IMR-90 (cell line): ENCODE results near the gene MED23. TPM values are rescaled to one million over a fixed set of nuclear protein-coding genes. Genes with fewer than 3 reads are reported as not detected.

Experiments
- ATAC-seq: fragments of 200-7000 bp; cut with Tn5 transposase; 2 replicates; pipeline ENCODE4 v1.9.1; 2020; ENCODE audit warnings: low read depth, mild to moderate bottlenecking, moderate library complexity
- BruUV-seq: library from RNA; stranded (reverse); fragments of 400-500 nt; replicated peaks from 2 replicates; lab custom pipeline; 2021; lab: Mats Ljungman, UMichigan
- CTCF ChIA-PET: fragments of 300-600 bp; formaldehyde crosslinking; extraction: SDS; loops from one replicate; lab custom pipeline; 2021; ENCODE audit warnings: antibody characterized with exemption; lab: Yijun Ruan, JAX
- POLR2A ChIA-PET: fragments of 300-600 bp; sonication (Branson Sonifier 250); formaldehyde crosslinking; loops from one replicate; lab custom pipeline; 2022; ENCODE audit warnings: antibody characterized with exemption; ENCODE audit not compliant: unreplicated experiment; lab: Charles Lee
- DNase-seq: peaks from one replicate; pipeline ENCODE4 v3.0.0; 2013
- H2AFZ ChIP-seq: replicated peaks from 2 replicates; pipeline ENCODE3; 2013; ENCODE audit warnings: low read length, mild to moderate bottlenecking; ENCODE audit not compliant: poor library complexity
- H2AK5ac ChIP-seq: 2 replicates; pipeline ENCODE4 v1.6.1; 2013; ENCODE audit warnings: low read depth, low read length, inconsistent platforms
- H2AK9ac ChIP-seq: replicated peaks from 2 replicates; pipeline ENCODE3; 2013; ENCODE audit warnings: mild to moderate bottlenecking, low read depth, low read length, moderate library complexity; ENCODE audit not compliant: poor library complexity
- H2BK120ac ChIP-seq: 2 replicates; pipeline ENCODE4 v1.6.1; 2013; ENCODE audit warnings: low read depth, low read length, inconsistent platforms
- H2BK15ac ChIP-seq: 3 replicates; pipeline ENCODE4 v1.6.1; 2013; ENCODE audit warnings: low read depth, low read length, inconsistent platforms
- H2BK20ac ChIP-seq: 2 replicates; pipeline ENCODE4 v1.6.1; 2013; ENCODE audit warnings: low read depth, mild to moderate bottlenecking, inconsistent platforms, low read length, moderate library complexity
- H2BK5ac ChIP-seq: 2 replicates; pipeline ENCODE4 v1.6.1; 2013; ENCODE audit warnings: mild to moderate bottlenecking, low read depth, low read length, inconsistent platforms; ENCODE audit not compliant: poor library complexity, severe bottlenecking
- H3K14ac ChIP-seq: replicated peaks from 2 replicates; pipeline ENCODE4 v1.6.1; 2013; ENCODE audit warnings: low read depth, low read length, inconsistent platforms
- H3K18ac ChIP-seq: 2 replicates; pipeline ENCODE4 v1.6.1; 2013; ENCODE audit warnings: low read depth, low read length, control low read depth
- H3K23ac ChIP-seq: 2 replicates; pipeline ENCODE4 v1.6.1; 2013; ENCODE audit warnings: low read depth, low read length, inconsistent platforms
- H3K27ac ChIP-seq: 2 replicates; pipeline ENCODE4 v1.5.1; 2013; ENCODE audit warnings: mild to moderate bottlenecking, control low read depth, low read length; ENCODE audit not compliant: insufficient read depth
- H3K27me3 ChIP-seq: 2 replicates; pipeline ENCODE4 v1.6.1; 2013; ENCODE audit warnings: low read length; ENCODE audit not compliant: control insufficient read depth, insufficient read depth
- H3K36me3 ChIP-seq: 2 replicates; pipeline ENCODE4 v1.6.1; 2013; ENCODE audit warnings: low read length, mixed read lengths; ENCODE audit not compliant: control insufficient read depth, insufficient read depth
- H3K4ac ChIP-seq: 2 replicates; pipeline ENCODE4 v1.6.1; 2013; ENCODE audit warnings: low read depth, low read length, inconsistent platforms
- H3K4me1 ChIP-seq: 2 replicates; pipeline ENCODE4 v1.6.1; 2013; ENCODE audit warnings: low read length, mixed read lengths; ENCODE audit not compliant: control insufficient read depth, insufficient read depth
- H3K4me2 ChIP-seq: 2 replicates; pipeline ENCODE4 v1.6.1; 2013; ENCODE audit warnings: low read depth, mild to moderate bottlenecking, control low read depth, low read length, moderate library complexity
- H3K4me3 ChIP-seq: 2 replicates; pipeline ENCODE4 v1.5.1; 2013; ENCODE audit warnings: low read depth, mild to moderate bottlenecking, control low read depth, low read length, moderate library complexity; ENCODE audit not compliant: insufficient read depth
- H3K56ac ChIP-seq: 2 replicates; pipeline ENCODE4 v1.6.1; 2013; ENCODE audit warnings: low read length, inconsistent platforms; ENCODE audit not compliant: insufficient read depth; ENCODE audit errors: extremely low read depth
- H3K79me1 ChIP-seq, 2 experiments: 2 replicates each; pipeline ENCODE4 v1.6.1; 2013; ENCODE audit warnings: low read length in 2 of 2, inconsistent platforms in 1 of 2, low read depth in 1 of 2
- H3K9ac ChIP-seq: 2 replicates; pipeline ENCODE4 v1.6.1; 2013; ENCODE audit warnings: low read depth, low read length, control low read depth
- H3K9me1 ChIP-seq: 2 replicates; pipeline ENCODE4 v1.6.1; 2013; ENCODE audit warnings: low read length, inconsistent platforms; ENCODE audit not compliant: insufficient read depth
- H3K9me3 ChIP-seq: 2 replicates; pipeline ENCODE4 v1.6.1; 2013; ENCODE audit warnings: low read length; ENCODE audit not compliant: control insufficient read depth, insufficient read depth
- H4K20me1 ChIP-seq: 2 replicates; pipeline ENCODE4 v1.6.1; 2013; ENCODE audit warnings: low read length, inconsistent platforms; ENCODE audit not compliant: insufficient read depth
- H4K5ac ChIP-seq: 2 replicates; pipeline ENCODE4 v1.6.1; 2013; ENCODE audit warnings: mild to moderate bottlenecking, low read depth, low read length, control low read depth
- H4K8ac ChIP-seq, 2 experiments: 2 replicates each; pipeline ENCODE4 v1.6.1; 2013; ENCODE audit warnings: low read depth in 2 of 2, low read length in 2 of 2, control low read depth in 1 of 2, inconsistent platforms in 1 of 2
- H4K91ac ChIP-seq: 2 replicates; pipeline ENCODE4 v1.6.1; 2013; ENCODE audit warnings: low read depth, low read length, inconsistent platforms; ENCODE audit not compliant: insufficient read depth
- BHLHE40 ChIP-seq: fragments of 150-350 bp; IDR thresholded peaks from 2 replicates; pipeline ENCODE4 v1.6.1; 2016; ENCODE audit warnings: mild to moderate bottlenecking, low read depth, low read length
- CEBPB ChIP-seq: IDR thresholded peaks from 2 replicates; pipeline ENCODE4 v1.6.1; 2012; ENCODE audit warnings: low read depth, low read length, improper control_type of control experiment
- CHD1 ChIP-seq: IDR thresholded peaks from 2 replicates; pipeline ENCODE4 v1.6.1; 2012; ENCODE audit warnings: low read depth, low read length, improper control_type of control experiment
- CTCF ChIP-seq: conservative IDR thresholded peaks from 2 replicates; pipeline ENCODE4 v1.5.1; 2012; ENCODE audit warnings: mild to moderate bottlenecking, low read depth, low read length, improper control_type of control experiment
- ELK1 ChIP-seq: fragments of 150-350 bp; IDR thresholded peaks from 2 replicates; pipeline ENCODE4 v1.6.1; 2016; ENCODE audit warnings: low read depth, mild to moderate bottlenecking, low read length, moderate library complexity, borderline replicate concordance
- FOS ChIP-seq: fragments of 150-350 bp; IDR thresholded peaks from 2 replicates; pipeline ENCODE4 v1.6.1; 2016; ENCODE audit warnings: low read depth, low read length
- MAFK ChIP-seq: IDR thresholded peaks from 2 replicates; pipeline ENCODE4 v1.6.1; 2012; ENCODE audit warnings: low read depth, low read length, improper control_type of control experiment
- MAZ ChIP-seq: IDR thresholded peaks from 2 replicates; pipeline ENCODE4 v1.6.1; 2012; ENCODE audit warnings: low read depth, mild to moderate bottlenecking, low read length, improper control_type of control experiment, moderate library complexity, borderline replicate concordance
- MXI1 ChIP-seq: IDR thresholded peaks from 2 replicates; pipeline ENCODE4 v1.6.1; 2012; ENCODE audit warnings: low read depth, mild to moderate bottlenecking, low read length, moderate library complexity, borderline replicate concordance
- NFE2L2 ChIP-seq: fragments of 150-350 bp; IDR thresholded peaks from 2 replicates; pipeline ENCODE4 v1.6.1; 2016; ENCODE audit warnings: low read depth, mild to moderate bottlenecking, low read length
- POLR2A ChIP-seq: IDR thresholded peaks from 2 replicates; pipeline ENCODE4 v1.6.1; 2012; ENCODE audit warnings: mild to moderate bottlenecking, low read depth, low read length
- RAD21 ChIP-seq: IDR thresholded peaks from 2 replicates; pipeline ENCODE4 v1.6.1; 2012; ENCODE audit warnings: low read length, improper control_type of control experiment
- RCOR1 ChIP-seq: IDR thresholded peaks from 2 replicates; pipeline ENCODE4 v1.6.1; 2012; ENCODE audit warnings: mild to moderate bottlenecking, low read length, improper control_type of control experiment; ENCODE audit not compliant: insufficient replicate concordance
- RFX5 ChIP-seq: IDR thresholded peaks from 2 replicates; pipeline ENCODE4 v1.8.0; 2012; ENCODE audit warnings: low read depth, mild to moderate bottlenecking, low read length, moderate library complexity
- SMC3 ChIP-seq: fragments of 150-350 bp; IDR thresholded peaks from 2 replicates; pipeline ENCODE4 v1.6.1; 2016; ENCODE audit warnings: low read depth, mild to moderate bottlenecking, antibody characterized with exemption, low read length, moderate library complexity
- USF2 ChIP-seq: fragments of 150-350 bp; IDR thresholded peaks from 2 replicates; pipeline ENCODE4 v1.6.1; 2017; ENCODE audit warnings: mild to moderate bottlenecking, antibody characterized with exemption, low read length, low read depth
- WGBS, 2 experiments: methylation state at CpG; one replicate each; pipeline versions ENCODE4 v1.1.5 to v1.1.7; 2013; ENCODE audit warnings: missing lambda C conversion rate in 2 of 2; ENCODE audit not compliant: insufficient read length in 1 of 2; ENCODE audit errors: extremely low coverage in 2 of 2; 5-methylcytosine and 5-hydroxymethylcytosine counted together
- dilution Hi-C: fragments of 300-500 bp; cut with HindIII; formaldehyde crosslinking; loops from one replicate; pipeline ENCODE4 v1.14.3; 2018; ENCODE audit warnings: low sequenced_read_pairs; ENCODE audit not compliant: unreplicated experiment
- in situ Hi-C: fragments of 300-500 bp; cut with MboI; formaldehyde crosslinking; loops from 3 replicates; pipeline ENCODE4 v1.14.3; 2019; ENCODE audit warnings: low sequenced_read_pairs, inconsistent platforms, mixed read lengths
- intact Hi-C: fragments of 100-400 bp; cut with micrococcal nuclease; formaldehyde crosslinking; loops from 2 replicates; pipeline ENCODE4 v1.10.0; 2022
- polyA plus RNA-seq, 3 experiments: library from polyadenylated mRNA; depleted of rRNA; stranded (reverse); fragments of >200 nt; gene quantifications; 2 replicates each; pipeline ENCODE4 v1.2.3, GENCODE V29; 2012; ENCODE audit warnings: low replicate concordance in 1 of 3
- total RNA-seq: library from RNA; depleted of rRNA; stranded (reverse); fragments of >200 nt; gene quantifications from 2 replicates; pipeline ENCODE4 v1.2.3, GENCODE V29; 2012

MED23 gene
- total and polyA plus RNA-seq, 2 of the 4 experiments (the other 2 are of a cell fraction) = 16.0 to 40.7 TPM

- no peak overlapping the region for H3K23ac ChIP-seq
- WGBS, 2 experiments = 100% methylated on average over 2 of the region's 11 CpGs; no CpG with 5 or more reads in 1 of the 2 experiments
- no peaks in the 10 kb centered on the region for H3K4me1 ChIP-seq
- H3K56ac ChIP-seq = no peak overlapping the region
- CTCF ChIA-PET = no interaction called here
- H3K18ac ChIP-seq = no peak overlapping the region
- no TSS peak for BruUV-seq
- dilution Hi-C loops = no loop called here
- H2AK5ac ChIP-seq = no peak overlapping the region
- no peak overlapping the region for H3K4me2 ChIP-seq
- H3K36me3 ChIP-seq = peaks cover 43% of the 10 kb centered on the region
- no peak overlapping the region for H3K27ac ChIP-seq
- no peak for DNase-seq
- TF ChIP-seq ELK1 = no peak
- no peak for TF ChIP-seq CHD1
- no peak for TF ChIP-seq CTCF
- no peak for TF ChIP-seq BHLHE40
- TF ChIP-seq MXI1 = no peak
- TF ChIP-seq MAZ = no peak
- TF ChIP-seq CEBPB = no peak
- TF ChIP-seq FOS = no peak
- TF ChIP-seq RCOR1 = no peak
- no peak for TF ChIP-seq USF2
- TF ChIP-seq NFE2L2 = no peak
- TF ChIP-seq MAFK = no peak
- no peak for TF ChIP-seq RAD21
- no peak for TF ChIP-seq POLR2A
- TF ChIP-seq RFX5 = no peak
- no peak for TF ChIP-seq SMC3
- POLR2A ChIA-PET = no interaction called here
- no peak overlapping the region for H3K4me3 ChIP-seq
- H3K9me3 ChIP-seq = no peaks in the 10 kb centered on the region
- no peak overlapping the region for H3K4ac ChIP-seq
- no peak overlapping the region for H3K14ac ChIP-seq
- no peaks in the 10 kb centered on the region for H4K20me1 ChIP-seq
- intact Hi-C loops = loop anchor here (10.0 kb wide), 1 partner anchor 709 kb away; no protein-coding TSS in a partner anchor
- no peak overlapping the region for H4K8ac ChIP-seq
- H4K91ac ChIP-seq = no peak overlapping the region
- no peak overlapping the region for H2BK120ac ChIP-seq
- H3K79me1 ChIP-seq = peaks cover 0 to 3% of the 10 kb centered on the region in 2 experiments; a peak in 1 of 4 replicates
- H2BK20ac ChIP-seq = no peak overlapping the region
- no peak overlapping the region for H3K9ac ChIP-seq
- no peaks in the 10 kb centered on the region; the same call in 1 of the 2 replicates for H3K9me1 ChIP-seq
- no peak overlapping the region for H2BK5ac ChIP-seq
- H2BK15ac ChIP-seq = no peak overlapping the region
- no peak overlapping the region for H2AFZ ChIP-seq
- H4K5ac ChIP-seq = no peak overlapping the region
- H3K27me3 ChIP-seq = no peaks in the 10 kb centered on the region
- in situ Hi-C loops = no loop called here
- H2AK9ac ChIP-seq = no peak overlapping the region
- ATAC-seq = no peak
These were observed 34.0 kb downstream of the MED23 start for GRCh38 chr6:131594074-131594473.
